AG04449 (cell line): ENCODE results near the gene CCDC167.

Source experiments
- CTCF ChIA-PET: fragments of 350-600 bp; formaldehyde crosslinking; extraction: SDS; loops from one replicate; lab custom pipeline; 2021; ENCODE audit warnings: antibody characterized with exemption; lab: Yijun Ruan, JAX
- POLR2A ChIA-PET: fragments of 400-600, 350-600 bp; formaldehyde crosslinking; extraction: SDS; loops from one replicate; lab custom pipeline; 2020; ENCODE audit warnings: antibody characterized with exemption, inconsistent platforms; lab: Yijun Ruan, JAX
- DNase-seq: peaks from one replicate; pipeline ENCODE4 v3.0.0-alpha.2; 2010; ENCODE audit warnings: low read depth, low spot score
- H3K4me3 ChIP-seq: 2 replicates; pipeline ENCODE4 v1.5.1; 2011; ENCODE audit warnings: low read depth, mild to moderate bottlenecking, control low read depth, low read length
- CTCF ChIP-seq: IDR thresholded peaks from one replicate; pipeline ENCODE4 v1.5.1; 2011; ENCODE audit warnings: mild to moderate bottlenecking, moderate library complexity, low read length, control low read depth, inconsistent platforms; ENCODE audit not compliant: insufficient read depth; ENCODE audit errors: missing control alignments

The CCDC167 gene

DNA sequence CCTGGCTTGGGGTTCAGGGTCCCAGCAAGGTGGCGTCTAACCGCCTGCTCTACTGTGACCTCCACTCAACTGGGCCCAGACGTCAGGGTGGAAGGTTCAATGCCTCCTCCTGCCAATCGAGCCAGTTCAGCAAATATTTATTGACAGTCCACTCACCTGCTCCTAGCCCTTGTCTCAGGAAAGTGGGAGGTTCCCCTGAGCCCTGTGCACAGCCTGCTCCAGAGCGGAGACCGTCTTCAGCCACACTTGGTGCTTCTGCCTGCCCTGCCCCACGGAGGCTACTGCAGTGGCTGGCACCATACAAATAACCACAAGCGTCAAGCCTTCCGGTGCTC lies 6.1 kb downstream of the CCDC167 start:
- no peak for DNase-seq
- no peak for TF ChIP-seq CTCF
- CTCF ChIA-PET = no interaction called here
- POLR2A ChIA-PET = interaction anchor here (0.9 kb wide), 1 partner anchor 9 kb away, joined by 3 read pairs; no protein-coding TSS in a partner anchor
- no peak overlapping the region for H3K4me3 ChIP-seq

DNA sequence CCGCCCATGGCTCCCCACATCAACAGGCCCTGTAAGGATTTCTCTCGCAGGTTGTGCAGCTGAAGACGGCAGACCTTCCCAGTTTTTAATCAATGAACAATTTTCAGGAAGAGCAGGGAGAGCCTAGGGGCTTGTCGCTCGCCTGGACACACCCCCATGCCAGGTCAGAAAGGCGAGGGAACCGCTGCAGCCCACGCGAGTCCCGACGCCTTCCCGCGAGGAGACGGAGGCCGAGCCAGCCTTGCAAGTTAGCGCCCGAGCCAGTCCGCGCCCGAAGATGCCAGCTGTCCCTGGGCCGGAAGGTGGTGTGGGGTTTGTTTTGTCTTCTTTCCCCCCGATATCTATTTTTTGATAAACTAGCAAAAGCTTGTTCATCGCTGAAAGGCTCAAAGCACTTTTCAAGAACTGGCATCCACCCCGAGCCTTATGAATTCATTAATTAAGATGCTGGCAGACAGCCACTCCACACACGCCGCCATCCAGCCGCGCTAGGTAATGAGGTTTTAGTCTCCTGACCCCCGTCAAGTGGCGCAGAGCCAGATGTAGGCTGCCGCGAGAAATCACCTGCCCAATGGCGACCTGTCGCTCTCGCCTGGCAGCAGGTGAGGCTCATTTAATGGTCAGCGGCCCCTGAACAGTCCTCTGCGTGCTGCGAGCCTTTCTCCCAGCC lies 6.6 kb downstream of the CCDC167 start:
- no peak overlapping the region for H3K4me3 ChIP-seq
- CTCF ChIA-PET = interaction anchor here (1.7 to 2.0 kb wide), 2 partner anchors 11 to 73 kb away, joined by 7 to 9 read pairs; no protein-coding TSS in a partner anchor
- no peak for TF ChIP-seq CTCF
- POLR2A ChIA-PET = no interaction called here
- DNase-seq = no peak

DNA sequence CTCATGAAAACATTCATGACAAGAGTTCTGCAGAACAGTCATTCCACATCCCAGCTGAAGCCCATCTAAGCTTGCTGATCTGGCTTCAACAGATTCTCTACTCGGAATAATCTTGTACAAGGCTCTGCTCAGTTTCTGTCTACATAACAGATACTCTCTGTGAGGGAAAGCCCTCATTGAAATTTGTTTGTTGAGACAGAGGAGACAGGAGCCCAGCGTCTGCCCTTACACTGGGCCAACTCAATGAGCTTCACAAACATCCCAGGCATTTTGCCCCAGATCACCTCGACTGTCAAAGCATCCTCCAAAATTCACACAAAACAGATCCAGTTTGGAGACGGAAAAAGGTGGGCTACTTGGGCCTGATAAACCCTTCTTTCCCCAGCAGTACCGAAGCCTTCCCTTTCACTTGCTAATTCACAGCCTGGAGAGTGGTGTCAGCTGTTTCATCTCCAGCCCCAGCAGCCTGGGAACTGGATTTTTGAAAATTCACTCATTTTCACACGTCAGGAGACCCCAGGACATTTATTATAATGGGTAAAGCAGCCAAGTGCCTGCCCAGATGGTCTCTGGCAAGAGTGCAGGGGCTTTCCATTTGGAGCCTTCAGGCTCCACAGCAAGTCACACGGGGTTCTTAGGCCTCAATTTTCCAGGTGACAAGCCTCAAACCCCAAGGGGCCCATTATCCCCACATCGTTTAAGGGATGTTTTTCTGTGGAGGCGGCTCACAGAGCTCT lies 7.3 kb downstream of the CCDC167 start:
- POLR2A ChIA-PET = no interaction called here
- DNase-seq = no peak
- CTCF ChIA-PET = interaction anchor here (1.5 to 2.0 kb wide), 3 partner anchors 10 to 200 kb away, joined by 7 to 11 read pairs (median 9); no protein-coding TSS in a partner anchor
- H3K4me3 ChIP-seq = no peak overlapping the region
- no peak for TF ChIP-seq CTCF

DNA sequence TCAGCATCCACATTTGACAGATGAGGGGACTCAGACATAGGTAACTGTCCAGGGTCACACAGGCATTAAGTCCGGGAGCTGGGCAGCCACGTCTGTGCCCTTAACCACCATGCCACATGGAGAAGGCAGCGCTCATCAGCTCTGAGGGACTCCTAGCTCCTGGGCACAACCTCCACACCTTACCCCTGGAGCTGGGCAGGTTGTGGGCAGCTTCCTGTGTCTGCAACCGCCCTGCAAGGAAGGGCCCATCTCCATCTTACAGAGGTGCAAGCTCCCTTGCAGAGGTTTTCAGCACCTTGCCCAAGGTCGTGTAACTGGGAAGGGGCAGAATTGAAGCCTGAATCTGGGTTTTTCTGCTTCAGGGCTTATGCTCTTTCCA lies 7.9 kb downstream of the CCDC167 start:
- no peak for TF ChIP-seq CTCF
- ChIA-PET POLR2A (no interaction called here), CTCF (interaction anchor here (1.5 to 2.0 kb wide), 3 partner anchors 9 to 200 kb away, joined by 7 to 11 read pairs (median 9); no protein-coding TSS in a partner anchor)
- H3K4me3 ChIP-seq = no peak overlapping the region
- DNase-seq = no peak

DNA sequence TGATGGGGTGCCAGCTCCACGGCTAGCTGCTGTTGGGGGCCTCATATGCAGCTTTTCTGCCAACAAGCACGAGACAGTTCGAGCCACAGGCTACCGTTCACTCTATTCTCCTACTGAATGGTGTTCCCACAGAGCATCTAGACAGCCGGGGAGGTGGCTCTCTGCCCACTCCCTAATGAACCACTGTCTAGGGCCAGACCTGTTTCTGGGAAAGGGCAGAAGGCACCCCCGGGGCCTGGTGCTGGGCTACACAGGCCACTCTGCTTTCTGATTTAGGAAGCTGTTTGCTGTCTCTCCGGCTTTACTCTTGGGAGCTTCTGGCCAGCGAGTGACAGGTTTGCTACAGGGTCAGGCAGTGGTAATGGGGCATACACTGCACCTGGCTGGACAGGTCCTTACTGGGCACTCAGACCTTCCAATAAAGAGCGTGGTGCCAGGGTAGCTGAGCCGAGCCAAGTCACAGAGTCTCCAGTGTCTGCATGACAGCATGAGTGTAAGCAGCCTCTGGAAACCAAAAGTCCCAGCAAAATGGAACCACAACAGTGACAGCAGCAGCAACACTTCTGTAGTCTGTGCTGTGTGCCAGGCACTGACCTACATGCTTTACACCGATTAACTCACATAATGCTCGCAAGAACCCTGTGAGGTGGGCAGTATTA lies 8.4 kb downstream of the CCDC167 start:
- POLR2A ChIA-PET = no interaction called here
- H3K4me3 ChIP-seq = no peak overlapping the region
- no peak for TF ChIP-seq CTCF
- no peak for DNase-seq
- CTCF ChIA-PET = interaction anchor here (1.4 to 2.0 kb wide), 4 partner anchors 9 to 201 kb away, joined by 4 to 11 read pairs (median 8); no protein-coding TSS in a partner anchor
